Right kidney (tissue), 1 donor: Measurements from ENCODE around the gene DEPDC1B.
"Not testable (repeated sequence)": the region's sequence is repeated elsewhere in the genome, so short reads cannot be mapped to it uniquely, and the experiment has no call there.

Experiments used
- DNase-seq: peaks from one replicate; pipeline ENCODE4 v3.0.0-alpha.2; 2016

DEPDC1B gene

GRCh38 chr5:60651872-60652620, 47.9 kb downstream of the DEPDC1B start:
- no peak for DNase-seq

GRCh38 chr5:60649288-60649917, 50.6 kb downstream of the DEPDC1B start:
- DNase-seq: no peak

- DNase-seq: no peak
Observed at GRCh38 chr5:60648175-60648574, 51.8 kb downstream of the DEPDC1B start.

GRCh38 chr5:60640901-60641300, 59.1 kb downstream of the DEPDC1B start:
- no peak for DNase-seq

- no peak for DNase-seq
Observed at GRCh38 chr5:60639544-60639943, 60.4 kb downstream of the DEPDC1B start.

GRCh38 chr5:60638300-60638699, 61.7 kb downstream of the DEPDC1B start:
- no peak for DNase-seq

- no peak for DNase-seq
Observed at GRCh38 chr5:60636644-60637043, 63.3 kb downstream of the DEPDC1B start.

- no peak for DNase-seq
Observed at GRCh38 chr5:60636001-60636400, 64.0 kb downstream of the DEPDC1B start.

- DNase-seq: no peak
Observed at GRCh38 chr5:60634051-60634450, 65.9 kb downstream of the DEPDC1B start.

- no peak for DNase-seq
Observed at GRCh38 chr5:60633341-60633740, 66.6 kb downstream of the DEPDC1B start.

GRCh38 chr5:60632153-60632552, 67.8 kb downstream of the DEPDC1B start:
- no peak for DNase-seq

GRCh38 chr5:60630836-60631235, 69.1 kb downstream of the DEPDC1B start:
- no peak for DNase-seq

- DNase-seq: no peak
Observed at GRCh38 chr5:60630179-60630578, 69.8 kb downstream of the DEPDC1B start.

- not testable (repeated sequence) for DNase-seq
Observed at GRCh38 chr5:60624875-60625274, 75.1 kb downstream of the DEPDC1B start.

- not testable (repeated sequence) for DNase-seq
Observed at GRCh38 chr5:60620752-60621151, 79.2 kb downstream of the DEPDC1B start.

GRCh38 chr5:60613826-60614225, 86.1 kb downstream of the DEPDC1B start:
- DNase-seq: no peak

GRCh38 chr5:60611099-60611740, 88.7 kb downstream of the DEPDC1B start:
- no peak for DNase-seq

GRCh38 chr5:60604771-60605170, 95.2 kb downstream of the DEPDC1B start:
- no peak for DNase-seq

- no peak for DNase-seq
Observed at GRCh38 chr5:60598424-60598823, 101.5 kb downstream of the DEPDC1B start.

- DNase-seq: no peak
Observed at GRCh38 chr5:60597572-60598320, 102.2 kb downstream of the DEPDC1B start.

GRCh38 chr5:60594715-60595477, 105.1 kb downstream of the DEPDC1B start:
- DNase-seq: peak; percentile 28

- DNase-seq: no peak
Observed at GRCh38 chr5:60590172-60590571, 109.8 kb downstream of the DEPDC1B start.
